Loucy (cell line): Measurements from ENCODE around the gene GULP1.

Experiments
- H2AFZ ChIP-seq: fragments of 200-600 bp; sonication (generic); 2 replicates; pipeline ENCODE4 v1.6.0; 2016; ENCODE audit warnings: antibody characterized with exemption, mild to moderate bottlenecking, low read length, moderate library complexity
- H3F3A ChIP-seq: fragments of 200-600 bp; 2 replicates; pipeline ENCODE4 v1.6.0; 2016; ENCODE audit warnings: antibody characterized with exemption, low read depth, mild to moderate bottlenecking
- H3K27me3 ChIP-seq: fragments of 200-600 bp; sonication (generic); 2 replicates; pipeline ENCODE4 v1.6.1; 2014; ENCODE audit warnings: low read length, mild to moderate bottlenecking; ENCODE audit not compliant: insufficient read depth, poor library complexity, severe bottlenecking
- H3K36me3 ChIP-seq: fragments of 200-600 bp; sonication (generic); 2 replicates; pipeline ENCODE4 v1.6.1; 2016; ENCODE audit warnings: low read length; ENCODE audit not compliant: insufficient read depth
- H3K4me1 ChIP-seq: fragments of 200-600 bp; sonication (generic); 2 replicates; pipeline ENCODE4 v1.5.1; 2014; ENCODE audit warnings: low read length, mild to moderate bottlenecking; ENCODE audit not compliant: insufficient read depth, poor library complexity, severe bottlenecking
- H3K4me2 ChIP-seq: fragments of 200-600 bp; sonication (generic); 2 replicates; pipeline ENCODE4 v1.6.0; 2014; ENCODE audit warnings: antibody characterized with exemption, low read length, low read depth, mild to moderate bottlenecking; ENCODE audit not compliant: poor library complexity, severe bottlenecking
- H3K4me3 ChIP-seq: fragments of 200-600 bp; sonication (generic); 2 replicates; pipeline ENCODE4 v1.5.1; 2014; ENCODE audit warnings: low read length, mild to moderate bottlenecking, mixed read lengths; ENCODE audit not compliant: poor library complexity, severe bottlenecking
- H3K79me2 ChIP-seq: fragments of 200-600 bp; sonication (generic); 2 replicates; pipeline ENCODE4 v1.6.1; 2014; ENCODE audit warnings: low read length; ENCODE audit not compliant: insufficient read depth
- H3K9ac ChIP-seq: fragments of 200-600 bp; sonication (generic); 2 replicates; pipeline ENCODE4 v1.6.0; 2014; ENCODE audit warnings: mild to moderate bottlenecking, low read depth, low read length, moderate library complexity; ENCODE audit not compliant: poor library complexity, severe bottlenecking
- H3K9me2 ChIP-seq: fragments of 200-600 bp; sonication (generic); replicated peaks from 2 replicates; pipeline ENCODE4 v1.6.1; 2016; ENCODE audit warnings: low read depth, low read length, mixed read lengths
- H3K9me3 ChIP-seq: fragments of 200-600 bp; sonication (generic); 2 replicates; pipeline ENCODE4 v1.6.1; 2014; ENCODE audit warnings: mild to moderate bottlenecking, antibody characterized with exemption, low read length, low read depth; ENCODE audit not compliant: insufficient read depth
- H4K20me1 ChIP-seq: fragments of 200-600 bp; sonication (generic); 2 replicates; pipeline ENCODE4 v1.6.0; 2014; ENCODE audit warnings: antibody characterized with exemption, low read length, mild to moderate bottlenecking; ENCODE audit not compliant: insufficient read depth, poor library complexity, severe bottlenecking
- CTCF ChIP-seq: fragments of 200-600 bp; sonication (generic); conservative IDR thresholded peaks from 2 replicates; pipeline ENCODE4 v1.5.1; 2014; ENCODE audit warnings: mild to moderate bottlenecking, antibody characterized with exemption, low read length
- EZH2phosphoT487 ChIP-seq: fragments of 200-600 bp; IDR thresholded peaks from 2 replicates; pipeline ENCODE4 v1.6.1; 2018; ENCODE audit warnings: antibody characterized with exemption, mild to moderate bottlenecking, moderate library complexity, borderline replicate concordance

Gene GULP1

GRCh38 chr2:188441288-188441947, 149.7 kb downstream of the GULP1 start:
- H3K9me2 ChIP-seq: no peaks in the 10 kb centered on the region
- no peaks in the 10 kb centered on the region for H3K9me3 ChIP-seq
- no peak overlapping the region for H3K4me3 ChIP-seq
- no peaks in the 10 kb centered on the region for H3K4me1 ChIP-seq
- H3K9ac ChIP-seq: no peak overlapping the region
- TF ChIP-seq CTCF (no peak), EZH2phosphoT487 (no peak)
- no peak overlapping the region for H3K4me2 ChIP-seq
- H3K79me2 ChIP-seq: no peaks in the 10 kb centered on the region
- no peaks in the 10 kb centered on the region for H3K36me3 ChIP-seq
- no peaks in the 10 kb centered on the region for H3F3A ChIP-seq
- H3K27me3 ChIP-seq: no peaks in the 10 kb centered on the region
- H2AFZ ChIP-seq: no peak overlapping the region
- H4K20me1 ChIP-seq: no peaks in the 10 kb centered on the region

DNA sequence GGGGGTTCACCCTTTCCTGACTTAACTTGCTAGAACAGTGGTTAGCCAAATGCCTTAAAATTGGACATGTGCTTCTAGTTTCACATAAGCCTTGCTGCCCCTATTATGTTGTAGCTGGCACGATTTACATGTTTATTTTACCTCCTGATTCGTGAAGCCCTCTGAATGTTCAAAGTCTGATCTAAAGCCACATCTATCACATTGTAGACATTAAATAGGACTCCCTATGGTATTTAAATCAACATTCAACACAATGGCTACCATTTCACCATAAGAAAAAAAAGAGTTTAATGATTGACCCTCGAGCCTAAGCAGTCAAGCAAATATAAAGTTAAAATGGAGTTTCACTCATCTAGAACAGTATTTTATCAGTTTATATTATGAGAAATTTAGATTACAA, 151.5 kb downstream of the GULP1 start:
- Histone ChIP-seq H3K4me1 (no peaks in the 10 kb centered on the region), H3K9me2 (no peaks in the 10 kb centered on the region), H3K27me3 (no peaks in the 10 kb centered on the region), H3K9me3 (no peaks in the 10 kb centered on the region), H3K36me3 (no peaks in the 10 kb centered on the region), H3K4me3 (no peak overlapping the region), H3K9ac (no peak overlapping the region), H3K4me2 (no peak overlapping the region), H4K20me1 (no peaks in the 10 kb centered on the region), H3F3A (no peaks in the 10 kb centered on the region), H2AFZ (no peak overlapping the region), H3K79me2 (no peaks in the 10 kb centered on the region)
- TF ChIP-seq EZH2phosphoT487: no peak
- TF ChIP-seq CTCF: no peak

DNA sequence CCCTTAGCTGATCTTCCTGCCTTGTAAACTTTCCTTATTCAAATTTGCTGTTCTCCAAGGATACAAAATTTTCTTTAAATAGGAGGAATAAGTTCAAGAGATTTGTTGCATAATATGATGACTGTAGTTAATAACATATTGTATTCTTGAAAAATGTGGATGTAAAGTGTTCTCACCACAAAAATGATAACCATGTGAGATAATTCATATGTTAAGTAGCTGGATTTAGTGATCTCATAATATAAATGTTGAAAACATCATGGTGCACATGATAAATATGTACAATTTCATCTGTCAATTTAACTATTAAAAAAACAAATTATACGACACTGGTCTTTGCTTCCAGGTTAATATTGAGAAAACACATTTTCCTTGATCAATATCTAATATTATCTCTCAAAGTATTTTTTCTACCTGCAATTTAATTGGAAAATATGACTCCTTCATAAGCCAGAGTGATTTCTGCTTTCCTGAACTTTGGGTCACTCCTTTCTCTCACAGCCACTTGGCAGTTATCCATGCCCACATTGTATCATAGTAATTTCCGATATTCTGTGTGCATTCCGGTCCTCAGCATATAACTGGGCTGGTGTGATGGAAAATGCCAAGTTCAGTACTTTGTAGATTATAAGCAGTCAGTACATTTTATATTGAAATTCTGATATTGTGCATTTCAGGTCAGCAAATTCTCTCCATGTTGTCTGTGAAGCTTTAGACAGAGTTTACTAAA, 152.6 kb downstream of the GULP1 start:
- H3K9ac ChIP-seq: no peak overlapping the region
- TF ChIP-seq EZH2phosphoT487 (no peak), CTCF (no peak)
- no peaks in the 10 kb centered on the region for H3K79me2 ChIP-seq
- H3K4me1 ChIP-seq: no peaks in the 10 kb centered on the region
- no peaks in the 10 kb centered on the region for H4K20me1 ChIP-seq
- H2AFZ ChIP-seq: no peak overlapping the region
- H3K4me2 ChIP-seq: no peak overlapping the region
- H3K36me3 ChIP-seq: no peaks in the 10 kb centered on the region
- H3F3A ChIP-seq: no peaks in the 10 kb centered on the region
- no peaks in the 10 kb centered on the region for H3K9me3 ChIP-seq
- H3K4me3 ChIP-seq: no peak overlapping the region
- H3K27me3 ChIP-seq: no peaks in the 10 kb centered on the region
- H3K9me2 ChIP-seq: no peaks in the 10 kb centered on the region
